ENCODE data around the gene CLEC2D.

The CLEC2D gene

DNA sequence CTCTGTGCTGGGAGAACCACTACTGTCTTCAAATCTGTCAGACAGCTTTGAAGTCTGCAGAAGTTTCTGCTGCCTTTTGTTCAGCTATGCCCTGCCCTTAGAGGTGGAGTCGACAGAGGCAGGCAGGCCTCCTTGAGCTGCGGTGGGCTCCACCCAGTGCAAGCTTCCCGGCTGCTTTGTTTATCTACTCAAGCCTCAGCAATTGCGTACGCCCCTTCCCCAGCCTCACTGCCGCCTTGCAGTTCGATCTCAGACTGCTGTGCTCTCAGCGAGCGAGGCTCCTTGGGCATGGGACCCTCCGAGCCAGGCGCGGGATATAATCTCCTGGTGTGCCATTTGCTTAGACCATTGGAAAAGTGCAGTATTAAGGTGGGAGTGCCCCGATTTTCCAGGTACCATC is 36.7 kb upstream of the CLEC2D start:
- H3K4me3 ChIP-seq (ENCODE audit: low read length in 2 of 2) = no peak overlapping the region
- H3K4ac ChIP-seq (ENCODE audit: low read length) = no peak overlapping the region
- H4K8ac ChIP-seq (ENCODE audit: low read depth, low read length) = no peak overlapping the region
- no peak overlapping the region for H2BK120ac ChIP-seq (ENCODE audit: low read depth, low read length)
- no peaks in the 10 kb centered on the region for H3K79me1 ChIP-seq (ENCODE audit: low read depth, low read length)
- no peak overlapping the region for H3K14ac ChIP-seq (ENCODE audit: low read length)
- H2BK12ac ChIP-seq (ENCODE audit: low read length) = no peak overlapping the region
- no peaks in the 10 kb centered on the region for H3K27me3 ChIP-seq (ENCODE audit: control insufficient read depth in 3 of 3, insufficient read depth in 3 of 3, low read depth in 1 of 3, low read length in 3 of 3)
- no peak overlapping the region for H3K4me2 ChIP-seq (ENCODE audit: insufficient read depth, low read length, poor library complexity, severe bottlenecking)
- no peak overlapping the region for H2AK5ac ChIP-seq (ENCODE audit: low read depth, low read length)
- H3K4me1 ChIP-seq (ENCODE audit: control insufficient read depth in 2 of 2, insufficient read depth in 1 of 2, low read depth in 1 of 2, low read length in 2 of 2) = no peaks in the 10 kb centered on the region
- no peak overlapping the region for H2BK5ac ChIP-seq (ENCODE audit: low read length)
- no peak overlapping the region for H3K18ac ChIP-seq (ENCODE audit: low read length)
- H3K27ac ChIP-seq (replicated peaks; ENCODE audit: low read length) = no peak overlapping the region
- peaks cover 3 to 13% of the 10 kb centered on the region in 2 donors for H3K9me3 ChIP-seq (replicated peaks in 1 of 2; ENCODE audit: control insufficient read depth in 2 of 2, insufficient read depth in 1 of 2, low read depth in 1 of 2, low read length in 2 of 2)
- no peaks in the 10 kb centered on the region for H3K36me3 ChIP-seq (replicated peaks in 1 of 2; ENCODE audit: control insufficient read depth in 2 of 2, insufficient read depth in 2 of 2, low read length in 2 of 2)
- H4K91ac ChIP-seq (ENCODE audit: low read depth, low read length, poor library complexity) = no peak overlapping the region
- no peak overlapping the region for H2AFZ ChIP-seq (ENCODE audit: low read length)
- H3K9ac ChIP-seq (ENCODE audit: low read depth, low read length, poor library complexity) = no peak overlapping the region
- DNase-seq (ENCODE audit: low spot score) = no peak
- no CpG with 5 or more reads among the region's 13 CpGs for WGBS, 2 donors (ENCODE audit: extremely low coverage in 2 of 2, insufficient read length in 2 of 2, insufficient replicate concordance in 1 of 2)
- no peak overlapping the region for H2BK15ac ChIP-seq (ENCODE audit: low read length)
- no peak overlapping the region for H3K23ac ChIP-seq (ENCODE audit: low read depth, low read length, poor library complexity)

DNA sequence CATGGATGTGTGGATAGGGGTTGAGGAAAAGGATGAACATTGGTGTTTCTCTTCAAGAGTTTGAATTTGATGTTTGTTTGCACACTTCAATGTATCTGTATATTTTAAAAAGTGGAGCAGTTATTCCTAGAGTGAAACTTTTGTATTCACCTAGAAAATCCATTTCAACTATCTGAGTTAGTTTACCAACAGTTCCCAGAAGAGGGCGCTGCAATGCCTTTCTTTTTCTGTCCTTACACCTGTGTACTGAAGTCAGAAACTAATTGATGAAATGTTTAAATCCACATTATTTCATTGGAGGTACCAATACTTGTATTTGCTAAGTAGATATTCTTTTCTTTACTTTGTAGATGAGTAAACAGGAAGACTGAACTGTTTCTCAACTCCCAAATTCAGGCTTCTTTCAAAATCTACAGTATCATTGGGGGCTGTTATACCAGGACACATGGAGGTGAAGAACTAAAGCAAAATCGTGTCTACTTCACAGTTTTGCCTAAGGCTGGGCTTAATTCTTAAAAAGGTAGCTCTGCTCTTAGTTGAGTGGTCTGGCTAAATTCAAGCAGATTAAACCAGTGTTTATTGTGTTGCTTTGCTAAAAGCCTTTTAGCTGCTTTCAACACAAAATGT is 35.2 kb upstream of the CLEC2D start:
- H3K27ac ChIP-seq (replicated peaks; ENCODE audit: low read length) = no peak overlapping the region
- H2BK12ac ChIP-seq (ENCODE audit: low read length) = no peak overlapping the region
- H3K4ac ChIP-seq (ENCODE audit: low read length) = no peak overlapping the region
- H2BK5ac ChIP-seq (ENCODE audit: low read length) = no peak overlapping the region
- H3K4me1 ChIP-seq (ENCODE audit: control insufficient read depth in 2 of 2, insufficient read depth in 1 of 2, low read depth in 1 of 2, low read length in 2 of 2) = no peaks in the 10 kb centered on the region
- H3K27me3 ChIP-seq (ENCODE audit: control insufficient read depth in 3 of 3, insufficient read depth in 3 of 3, low read depth in 1 of 3, low read length in 3 of 3) = no peaks in the 10 kb centered on the region
- H3K23ac ChIP-seq (ENCODE audit: low read depth, low read length, poor library complexity) = no peak overlapping the region
- no peak overlapping the region for H3K18ac ChIP-seq (ENCODE audit: low read length)
- H2BK15ac ChIP-seq (ENCODE audit: low read length) = no peak overlapping the region
- DNase-seq (ENCODE audit: low spot score) = peak; percentile 17
- no peaks in the 10 kb centered on the region for H3K79me1 ChIP-seq (ENCODE audit: low read depth, low read length)
- no peak overlapping the region for H3K4me2 ChIP-seq (ENCODE audit: insufficient read depth, low read length, poor library complexity, severe bottlenecking)
- H3K36me3 ChIP-seq (replicated peaks in 1 of 2; ENCODE audit: control insufficient read depth in 2 of 2, insufficient read depth in 2 of 2, low read length in 2 of 2) = no peaks in the 10 kb centered on the region
- no peak overlapping the region for H2AFZ ChIP-seq (ENCODE audit: low read length)
- H4K8ac ChIP-seq (ENCODE audit: low read depth, low read length) = no peak overlapping the region
- WGBS, 2 donors (ENCODE audit: extremely low coverage in 2 of 2, insufficient read length in 2 of 2, insufficient replicate concordance in 1 of 2) = no CpG with 5 or more reads among the region's 2 CpGs
- peaks cover 3 to 13% of the 10 kb centered on the region in 2 donors for H3K9me3 ChIP-seq (replicated peaks in 1 of 2; ENCODE audit: control insufficient read depth in 2 of 2, insufficient read depth in 1 of 2, low read depth in 1 of 2, low read length in 2 of 2)
- no peak overlapping the region for H3K14ac ChIP-seq (ENCODE audit: low read length)
- no peak overlapping the region for H2AK5ac ChIP-seq (ENCODE audit: low read depth, low read length)
- no peak overlapping the region for H3K4me3 ChIP-seq (ENCODE audit: low read length in 2 of 2)
- no peak overlapping the region for H2BK120ac ChIP-seq (ENCODE audit: low read depth, low read length)
- H4K91ac ChIP-seq (ENCODE audit: low read depth, low read length, poor library complexity) = no peak overlapping the region
- no peak overlapping the region for H3K9ac ChIP-seq (ENCODE audit: low read depth, low read length, poor library complexity)

DNA sequence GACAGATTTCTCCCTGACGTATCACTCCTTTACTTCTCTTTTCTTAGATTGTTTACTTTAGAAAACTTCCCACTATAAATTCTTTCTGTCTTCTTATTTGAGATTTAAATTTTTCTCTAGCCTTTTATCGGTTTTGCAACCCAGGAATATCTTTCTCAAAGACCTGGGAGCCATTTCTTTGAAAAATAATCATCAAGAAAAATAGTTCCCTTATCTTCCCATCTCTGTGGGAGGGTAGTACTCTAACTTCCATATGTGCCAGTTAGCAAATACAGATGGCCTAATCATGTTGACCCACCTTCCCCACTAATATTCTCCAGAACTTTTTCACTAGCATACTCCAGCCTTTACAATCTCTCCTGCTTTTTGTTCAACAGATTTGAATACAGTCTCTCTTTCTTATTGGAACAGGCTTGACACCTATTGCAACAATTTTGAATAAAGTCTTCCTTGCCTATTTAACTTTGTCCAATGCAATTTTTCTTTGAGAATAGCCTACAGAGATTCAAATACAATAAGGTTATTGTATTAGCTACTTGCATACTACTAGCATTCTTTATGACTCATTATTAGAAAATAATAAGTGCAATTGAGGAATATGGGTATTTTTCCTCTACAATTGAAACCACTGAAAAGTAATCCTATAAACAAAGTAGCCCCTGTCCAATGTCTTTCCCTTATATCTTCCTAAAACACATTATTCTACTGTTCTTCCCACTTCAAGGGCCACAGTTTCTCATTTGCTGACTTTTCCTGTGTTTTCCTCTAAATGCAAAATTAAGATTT is 34.4 kb upstream of the CLEC2D start:
- no peak overlapping the region for H2BK120ac ChIP-seq (ENCODE audit: low read depth, low read length)
- no peak overlapping the region for H4K8ac ChIP-seq (ENCODE audit: low read depth, low read length)
- no peaks in the 10 kb centered on the region for H3K27me3 ChIP-seq (ENCODE audit: control insufficient read depth in 3 of 3, insufficient read depth in 3 of 3, low read depth in 1 of 3, low read length in 3 of 3)
- no peak overlapping the region for H2BK12ac ChIP-seq (ENCODE audit: low read length)
- H3K4me2 ChIP-seq (ENCODE audit: insufficient read depth, low read length, poor library complexity, severe bottlenecking) = no peak overlapping the region
- no peak overlapping the region for H2BK5ac ChIP-seq (ENCODE audit: low read length)
- H2AK5ac ChIP-seq (ENCODE audit: low read depth, low read length) = no peak overlapping the region
- no peak overlapping the region for H2BK15ac ChIP-seq (ENCODE audit: low read length)
- H4K91ac ChIP-seq (ENCODE audit: low read depth, low read length, poor library complexity) = no peak overlapping the region
- no peak for DNase-seq (ENCODE audit: low spot score)
- no CpG with 5 or more reads among the region's 2 CpGs for WGBS, 2 donors (ENCODE audit: extremely low coverage in 2 of 2, insufficient read length in 2 of 2, insufficient replicate concordance in 1 of 2)
- H3K18ac ChIP-seq (ENCODE audit: low read length) = no peak overlapping the region
- no peaks in the 10 kb centered on the region for H3K79me1 ChIP-seq (ENCODE audit: low read depth, low read length)
- H2AFZ ChIP-seq (ENCODE audit: low read length) = no peak overlapping the region
- no peak overlapping the region for H3K23ac ChIP-seq (ENCODE audit: low read depth, low read length, poor library complexity)
- no peak overlapping the region for H3K14ac ChIP-seq (ENCODE audit: low read length)
- no peak overlapping the region for H3K4me3 ChIP-seq (ENCODE audit: low read length in 2 of 2)
- H3K27ac ChIP-seq (replicated peaks; ENCODE audit: low read length) = no peak overlapping the region
- H3K4me1 ChIP-seq (ENCODE audit: control insufficient read depth in 2 of 2, insufficient read depth in 1 of 2, low read depth in 1 of 2, low read length in 2 of 2) = no peaks in the 10 kb centered on the region
- peaks cover 3 to 13% of the 10 kb centered on the region in 2 donors for H3K9me3 ChIP-seq (replicated peaks in 1 of 2; ENCODE audit: control insufficient read depth in 2 of 2, insufficient read depth in 1 of 2, low read depth in 1 of 2, low read length in 2 of 2)
- no peak overlapping the region for H3K4ac ChIP-seq (ENCODE audit: low read length)
- no peak overlapping the region for H3K9ac ChIP-seq (ENCODE audit: low read depth, low read length, poor library complexity)
- no peaks in the 10 kb centered on the region for H3K36me3 ChIP-seq (replicated peaks in 1 of 2; ENCODE audit: control insufficient read depth in 2 of 2, insufficient read depth in 2 of 2, low read length in 2 of 2)

DNA sequence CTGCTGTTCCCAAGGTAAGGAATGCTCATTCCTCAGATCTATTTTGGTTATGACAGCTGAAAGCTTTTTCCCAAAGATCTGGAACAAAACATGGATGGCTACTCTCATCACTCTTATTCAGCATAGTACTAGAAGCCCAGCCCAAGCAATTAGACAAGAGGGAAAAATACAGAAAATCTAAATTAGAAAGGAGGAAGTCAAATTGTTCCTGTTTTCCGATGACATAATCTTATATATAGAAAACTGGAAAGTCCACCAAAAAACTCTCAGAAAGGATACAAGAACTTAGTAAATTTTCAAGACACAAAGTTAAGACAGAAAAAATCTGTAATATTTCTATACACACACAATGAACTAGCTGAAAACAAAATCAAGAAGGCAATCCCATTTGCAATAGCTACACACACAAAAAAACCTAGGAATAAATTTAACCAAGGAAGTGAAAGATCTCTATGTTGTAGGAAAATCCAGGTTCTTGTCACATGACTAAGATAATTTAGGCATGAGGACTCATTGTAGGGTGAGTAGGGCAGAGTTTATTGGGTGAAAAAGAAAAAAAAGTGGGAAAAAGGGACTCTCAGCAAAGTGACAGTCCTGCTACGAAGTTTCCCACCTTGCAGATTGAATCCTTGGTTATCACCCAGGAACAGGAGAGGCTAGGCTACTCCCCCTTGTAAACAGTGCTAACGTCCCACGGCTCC is 33.2 kb upstream of the CLEC2D start:
- Histone ChIP-seq H3K4me1 (ENCODE audit: control insufficient read depth in 2 of 2, insufficient read depth in 1 of 2, low read depth in 1 of 2, low read length in 2 of 2) (no peaks in the 10 kb centered on the region), H2BK5ac (ENCODE audit: low read length) (no peak overlapping the region), H3K9me3 (replicated peaks in 1 of 2; ENCODE audit: control insufficient read depth in 2 of 2, insufficient read depth in 1 of 2, low read depth in 1 of 2, low read length in 2 of 2) (peaks cover 3 to 13% of the 10 kb centered on the region in 2 donors), H3K4me3 (ENCODE audit: low read length in 2 of 2) (no peak overlapping the region), H3K79me1 (ENCODE audit: low read depth, low read length) (no peaks in the 10 kb centered on the region), H3K14ac (ENCODE audit: low read length) (no peak overlapping the region), H4K8ac (ENCODE audit: low read depth, low read length) (no peak overlapping the region), H2BK15ac (ENCODE audit: low read length) (no peak overlapping the region), H3K27ac (replicated peaks; ENCODE audit: low read length) (no peak overlapping the region), H2AFZ (ENCODE audit: low read length) (no peak overlapping the region), H3K36me3 (replicated peaks in 1 of 2; ENCODE audit: control insufficient read depth in 2 of 2, insufficient read depth in 2 of 2, low read length in 2 of 2) (no peaks in the 10 kb centered on the region), H3K23ac (ENCODE audit: low read depth, low read length, poor library complexity) (no peak overlapping the region), H3K27me3 (ENCODE audit: control insufficient read depth in 3 of 3, insufficient read depth in 3 of 3, low read depth in 1 of 3, low read length in 3 of 3) (no peaks in the 10 kb centered on the region), H2BK12ac (ENCODE audit: low read length) (no peak overlapping the region), H3K18ac (ENCODE audit: low read length) (no peak overlapping the region), H3K9ac (ENCODE audit: low read depth, low read length, poor library complexity) (no peak overlapping the region), H4K91ac (ENCODE audit: low read depth, low read length, poor library complexity) (no peak overlapping the region), H2BK120ac (ENCODE audit: low read depth, low read length) (no peak overlapping the region), H3K4me2 (ENCODE audit: insufficient read depth, low read length, poor library complexity, severe bottlenecking) (no peak overlapping the region), H2AK5ac (ENCODE audit: low read depth, low read length) (no peak overlapping the region), H3K4ac (ENCODE audit: low read length) (no peak overlapping the region)
- no CpG with 5 or more reads among the region's 4 CpGs for WGBS, 2 donors (ENCODE audit: extremely low coverage in 2 of 2, insufficient read length in 2 of 2, insufficient replicate concordance in 1 of 2)
- DNase-seq (ENCODE audit: low spot score) = no peak

Measured in neuronal stem cell (in vitro differentiated cells).